HG03558 (cell line): ENCODE results near the gene C4orf17.
A peak's percentile ranks its signal among the peaks of the same experiment; 100 is the strongest.

Experiments
- ATAC-seq: cut with Tn5 transposase; IDR thresholded peaks from one replicate; pipeline ENCODE4 v1.9.1; 2021; ENCODE audit warnings: moderate number of reproducible peaks; ENCODE audit not compliant: unreplicated experiment; ENCODE audit errors: extremely low read depth

Gene C4orf17

GRCh38 chr4:99536271-99536670 lies 25.4 kb downstream of the C4orf17 start:
- no peak for ATAC-seq

GRCh38 chr4:99536848-99537247 lies 26.0 kb downstream of the C4orf17 start:
- ATAC-seq, result no peak

GRCh38 chr4:99537674-99538073 lies 26.9 kb downstream of the C4orf17 start:
- ATAC-seq, result no peak

- ATAC-seq, result no peak
Measured at GRCh38 chr4:99540277-99540939, 29.6 kb downstream of the C4orf17 start.

GRCh38 chr4:99552872-99553271 lies 42.1 kb downstream of the C4orf17 start:
- no peak for ATAC-seq

GRCh38 chr4:99563310-99564186 lies 52.7 kb downstream of the C4orf17 start, which contains the start of gene TRMT10A:
TRMT10A (minus strand) TSS chr4:99564039; CDS start chr4:99559338, 4,701 bp downstream.
- ATAC-seq, result peak; percentile 87

GRCh38 chr4:99564921-99565320 lies 54.1 kb downstream of the C4orf17 start:
- no peak for ATAC-seq

DNA sequence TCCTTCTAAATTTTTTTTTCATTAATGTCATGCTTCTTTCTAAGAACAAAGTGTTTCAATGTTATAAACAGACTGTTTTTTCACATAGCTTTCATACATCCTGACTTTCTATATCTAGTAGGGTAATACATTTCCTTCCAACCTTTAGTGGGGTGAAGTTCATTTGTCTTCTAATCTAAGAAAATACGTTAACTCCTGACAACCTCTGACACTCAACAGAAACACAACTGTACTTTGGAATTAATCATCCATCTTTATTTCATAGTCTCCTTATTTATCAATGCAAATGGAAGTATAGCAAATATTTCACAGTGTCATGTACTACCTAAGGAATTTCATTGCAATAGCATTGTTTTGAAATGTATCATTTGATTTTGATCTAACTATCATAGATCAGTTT lies 61.1 kb downstream of the C4orf17 start:
- no peak for ATAC-seq

DNA sequence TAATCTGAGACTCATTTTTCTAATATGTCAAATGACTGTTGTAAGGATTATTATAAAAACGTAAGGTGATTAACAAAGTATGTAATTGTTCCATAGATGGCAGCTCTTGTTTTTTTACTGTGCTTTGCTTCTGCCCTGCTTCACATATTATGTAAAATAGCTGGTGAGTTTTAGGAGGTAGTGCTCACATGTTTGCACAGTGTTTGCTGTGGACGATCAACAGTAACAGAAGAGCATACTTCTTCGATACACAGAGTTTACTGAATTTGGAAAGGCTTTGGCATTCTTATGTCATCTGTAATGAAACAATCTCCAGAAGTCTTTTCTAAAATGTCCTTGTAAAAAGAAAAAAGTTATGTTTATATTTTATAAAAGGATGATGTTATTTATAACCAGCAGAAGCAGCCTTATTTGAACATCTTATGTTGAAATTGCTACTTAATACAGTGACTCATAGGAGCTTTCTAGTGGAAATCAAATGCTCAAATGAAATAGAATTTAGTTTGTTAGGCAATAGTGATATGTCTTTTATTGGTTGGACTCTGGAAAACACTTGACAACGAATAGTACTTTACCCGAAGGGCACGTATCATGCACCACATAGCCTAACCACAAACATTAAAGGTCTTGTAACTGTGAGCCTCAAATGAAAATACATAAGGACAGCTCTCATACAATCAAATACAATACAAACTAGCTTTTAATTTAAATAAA lies 61.9 kb downstream of the C4orf17 start:
- no peak for ATAC-seq

DNA sequence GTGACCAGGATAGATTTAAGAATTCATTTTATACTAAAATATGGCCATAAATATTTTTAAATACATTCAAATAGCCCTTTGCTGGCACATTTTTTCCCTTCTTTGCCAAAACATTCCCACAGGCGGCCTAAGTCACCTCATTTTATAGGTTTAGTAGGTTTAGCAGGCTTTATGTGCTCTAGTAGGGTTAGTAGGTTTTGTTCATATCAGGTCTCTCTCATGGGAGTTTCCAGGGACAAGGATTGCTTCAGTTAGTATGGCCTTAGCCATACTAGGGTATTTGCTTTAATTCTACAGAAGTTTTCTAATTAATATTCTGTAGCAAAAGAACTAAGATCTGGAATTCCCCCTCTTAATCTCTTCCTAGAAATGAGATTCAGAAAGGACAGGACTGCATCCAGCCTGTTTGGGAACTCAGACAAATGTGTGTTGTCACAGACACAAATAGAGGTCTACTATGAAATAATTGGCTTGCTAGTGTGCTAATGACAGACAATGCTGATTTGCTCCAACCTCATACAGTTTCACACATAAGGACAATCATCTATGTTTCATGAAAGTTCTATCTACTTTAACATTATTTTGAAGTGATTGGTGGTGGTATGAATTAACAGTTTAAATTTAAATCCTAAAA lies 63.0 kb downstream of the C4orf17 start:
- no peak for ATAC-seq

DNA sequence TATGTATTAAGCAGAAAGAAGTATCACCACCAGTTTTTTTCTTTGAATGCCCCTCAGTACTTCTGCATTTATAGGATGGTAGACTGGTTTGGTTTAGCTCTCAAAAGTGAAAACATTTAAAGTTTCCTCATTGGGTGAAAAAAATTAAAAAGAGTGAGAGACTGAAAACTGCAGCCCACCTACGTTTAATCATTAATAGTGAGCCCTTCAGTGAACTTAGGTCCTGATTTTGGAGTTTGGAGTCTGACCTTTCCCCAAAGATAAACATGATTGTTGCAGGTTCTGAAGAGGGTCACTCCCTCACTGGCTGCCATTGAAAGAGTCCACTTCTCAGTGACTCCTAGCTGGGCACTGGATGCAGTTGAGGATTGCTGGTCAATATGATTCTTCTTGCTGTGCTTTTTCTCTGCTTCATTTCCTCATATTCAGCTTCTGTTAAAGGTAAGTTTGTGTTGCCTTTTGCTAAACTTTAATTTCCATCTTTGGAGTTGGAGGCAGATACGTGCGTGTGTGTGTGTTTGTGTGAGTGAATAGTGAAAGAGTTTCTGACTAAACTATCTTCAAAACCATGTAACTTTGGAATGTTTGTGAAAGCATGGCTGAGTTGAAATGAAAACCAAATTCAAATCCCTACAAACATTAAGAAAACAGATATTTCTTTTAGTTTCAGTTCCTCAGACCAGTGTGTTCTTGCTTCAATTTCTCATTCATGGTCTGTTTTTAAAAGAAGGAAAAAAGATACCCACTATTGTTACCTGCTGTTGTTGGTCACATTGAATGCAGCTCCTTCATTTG lies 63.9 kb downstream of the C4orf17 start, which contains the start of gene MTTP:
Gene MTTP (plus strand): TSS at position 295 of the 795 bp plus-strand sequence. CDS start 86 bp downstream, at position 381.
- ATAC-seq, result peak; percentile 75

- ATAC-seq, result no peak
Measured at GRCh38 chr4:99578714-99579113, 67.9 kb downstream of the C4orf17 start.

GRCh38 chr4:99585516-99585915 lies 74.7 kb downstream of the C4orf17 start:
- ATAC-seq, result no peak

GRCh38 chr4:99586322-99586721 lies 75.5 kb downstream of the C4orf17 start:
- no peak for ATAC-seq

- ATAC-seq, result no peak
Measured at GRCh38 chr4:99586797-99587196, 76.0 kb downstream of the C4orf17 start.

DNA sequence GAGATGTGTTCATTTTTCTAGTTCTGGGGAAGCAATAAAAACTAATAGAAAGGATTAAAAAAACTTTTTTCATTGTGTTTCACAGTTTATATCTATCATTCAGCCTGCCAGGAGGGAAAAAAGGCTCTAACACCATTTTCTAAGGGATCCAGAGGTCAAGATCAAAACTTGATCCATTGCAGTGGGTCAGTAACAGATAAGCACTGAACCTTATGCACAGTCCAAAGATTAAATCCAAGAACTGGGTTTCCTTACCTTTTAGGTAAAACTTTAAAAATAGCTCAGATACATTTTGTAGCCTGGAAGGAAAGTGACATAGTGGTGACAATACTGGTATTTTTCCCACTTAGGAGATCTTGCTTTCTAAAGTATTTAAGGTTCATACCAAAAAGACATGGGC lies 76.5 kb downstream of the C4orf17 start:
- no peak for ATAC-seq

GRCh38 chr4:99587803-99588202 lies 77.0 kb downstream of the C4orf17 start:
- ATAC-seq, result no peak

DNA sequence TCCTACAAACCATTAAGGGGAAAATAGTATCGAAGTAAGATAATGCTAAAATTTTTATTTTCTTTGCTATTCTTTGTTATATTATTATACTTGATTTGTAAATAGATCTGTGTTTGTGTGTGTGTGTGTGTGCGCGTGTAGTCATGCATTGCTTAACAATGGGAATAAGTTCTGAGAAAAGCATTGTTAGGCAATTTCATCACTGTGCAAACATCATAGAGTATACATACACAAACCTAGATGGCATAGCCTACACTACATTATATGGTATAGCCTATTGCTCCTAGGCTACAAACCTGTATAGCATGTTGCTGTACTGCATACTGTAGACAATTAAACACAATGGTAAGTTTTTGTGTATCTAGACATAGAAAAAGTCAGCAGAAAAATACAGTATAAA lies 80.9 kb downstream of the C4orf17 start:
- ATAC-seq, result no peak
